NCI-H446 treated with DMSO at 0.1 percent for 48 hours (cell line): ENCODE measurements around the gene GMPR2.

Experiments used
- DNase-seq: peaks from one replicate; lab custom pipeline; 2025; lab: John Stamatoyannopoulos, UW

GMPR2 gene

GRCh38 chr14:24232645-24233537 is at the start of gene GMPR2:
Gene GMPR2, plus strand, starts transcription at chr14:24232929. Its CDS starts 325 bp downstream, at chr14:24233254.
- DNase-seq = no peak

GRCh38 chr14:24183014-24183481 is 49.7 kb upstream of the GMPR2 start:
- DNase-seq = no peak

- DNase-seq = no peak
Measured at GRCh38 chr14:24184104-24184970, 48.4 kb upstream of the GMPR2 start.

GRCh38 chr14:24185026-24185425 is 47.7 kb upstream of the GMPR2 start:
- DNase-seq = no peak

GRCh38 chr14:24185741-24186140 is 47.0 kb upstream of the GMPR2 start:
- DNase-seq = no peak

- DNase-seq = no peak
Measured at GRCh38 chr14:24186831-24187538, 45.7 kb upstream of the GMPR2 start.

- DNase-seq = no peak
Measured at GRCh38 chr14:24187539-24187915, 45.2 kb upstream of the GMPR2 start.

- peak; percentile 96 for DNase-seq
Measured at GRCh38 chr14:24188251-24189058, 44.3 kb upstream of the GMPR2 start, which contains the start of gene IPO4. Gene IPO4, minus strand, starts transcription at chr14:24188816. Its CDS starts 29 bp downstream, at chr14:24188787.

GRCh38 chr14:24189059-24189375 is 43.7 kb upstream of the GMPR2 start:
- no peak for DNase-seq

- no peak for DNase-seq
Measured at GRCh38 chr14:24189460-24189859, 43.3 kb upstream of the GMPR2 start.

- no peak for DNase-seq
Measured at GRCh38 chr14:24190416-24190815, 42.3 kb upstream of the GMPR2 start.

GRCh38 chr14:24192933-24193332 is 39.8 kb upstream of the GMPR2 start:
- DNase-seq = no peak

- DNase-seq = no peak
Measured at GRCh38 chr14:24194186-24194872, 38.4 kb upstream of the GMPR2 start.

- DNase-seq = no peak
Measured at GRCh38 chr14:24194873-24195185, 37.9 kb upstream of the GMPR2 start.

- DNase-seq = peak; percentile 75
Measured at GRCh38 chr14:24195186-24196070, 37.3 kb upstream of the GMPR2 start, which contains the start of gene TM9SF1. Gene TM9SF1, minus strand, starts transcription at chr14:24195441. Its CDS starts 422 bp downstream, at chr14:24195019.

- no peak for DNase-seq
Measured at GRCh38 chr14:24196071-24197055, 36.4 kb upstream of the GMPR2 start.

GRCh38 chr14:24197056-24197450 is 35.7 kb upstream of the GMPR2 start:
- DNase-seq = no peak

GRCh38 chr14:24198814-24199524 is 33.8 kb upstream of the GMPR2 start:
- no peak for DNase-seq
